C4-2B (cell line): ENCODE measurements around the gene CELSR1.

Experiments
- H3K27ac ChIP-seq: fragments of 450-650 bp; 2 replicates; pipeline ENCODE4 v1.5.1; 2017
- ZFX ChIP-seq: fragments of 450-650 bp; IDR thresholded peaks from 2 replicates; pipeline ENCODE4 v1.6.1; 2017
- TF ChIP-seq, protein P1 (sequence below): fragments of 450-650 bp; conservative IDR thresholded peaks from 2 replicates; pipeline ENCODE4 v1.5.1; 2017; ENCODE audit warnings: mild to moderate bottlenecking

CELSR1 gene

DNA sequence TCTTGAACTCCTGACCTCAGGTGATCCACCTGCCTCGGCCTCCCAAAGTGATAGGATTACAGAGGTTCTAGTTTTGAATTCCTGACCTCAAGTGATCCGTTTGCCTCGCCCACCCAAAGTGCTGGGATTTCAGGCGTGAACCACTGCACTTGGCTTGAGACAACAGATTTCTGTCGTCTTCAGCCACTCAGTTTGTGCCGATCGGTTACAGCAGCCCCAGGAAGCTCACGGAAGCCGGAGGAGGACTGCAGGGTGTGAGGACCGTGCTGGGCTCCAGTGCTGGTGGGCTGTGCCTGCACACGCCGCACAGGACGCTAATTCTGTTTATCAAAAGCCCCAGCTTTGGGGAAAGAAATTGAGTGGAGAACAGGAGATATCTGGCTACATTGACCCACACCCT lies 82.0 kb downstream of the CELSR1 start:
- H3K27ac ChIP-seq, result no peak overlapping the region
- no peak for TF ChIP-seq ZFX
- TF ChIP-seq, protein P1, sequence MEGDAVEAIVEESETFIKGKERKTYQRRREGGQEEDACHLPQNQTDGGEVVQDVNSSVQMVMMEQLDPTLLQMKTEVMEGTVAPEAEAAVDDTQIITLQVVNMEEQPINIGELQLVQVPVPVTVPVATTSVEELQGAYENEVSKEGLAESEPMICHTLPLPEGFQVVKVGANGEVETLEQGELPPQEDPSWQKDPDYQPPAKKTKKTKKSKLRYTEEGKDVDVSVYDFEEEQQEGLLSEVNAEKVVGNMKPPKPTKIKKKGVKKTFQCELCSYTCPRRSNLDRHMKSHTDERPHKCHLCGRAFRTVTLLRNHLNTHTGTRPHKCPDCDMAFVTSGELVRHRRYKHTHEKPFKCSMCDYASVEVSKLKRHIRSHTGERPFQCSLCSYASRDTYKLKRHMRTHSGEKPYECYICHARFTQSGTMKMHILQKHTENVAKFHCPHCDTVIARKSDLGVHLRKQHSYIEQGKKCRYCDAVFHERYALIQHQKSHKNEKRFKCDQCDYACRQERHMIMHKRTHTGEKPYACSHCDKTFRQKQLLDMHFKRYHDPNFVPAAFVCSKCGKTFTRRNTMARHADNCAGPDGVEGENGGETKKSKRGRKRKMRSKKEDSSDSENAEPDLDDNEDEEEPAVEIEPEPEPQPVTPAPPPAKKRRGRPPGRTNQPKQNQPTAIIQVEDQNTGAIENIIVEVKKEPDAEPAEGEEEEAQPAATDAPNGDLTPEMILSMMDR, result no peak

- TF ChIP-seq, protein P1, result no peak
- TF ChIP-seq ZFX, result no peak
- H3K27ac ChIP-seq, result no peak overlapping the region
Measured at GRCh38 chr22:46454504-46455269, 82.7 kb downstream of the CELSR1 start.

- H3K27ac ChIP-seq, result no peak overlapping the region
- TF ChIP-seq, protein P1, result no peak
- TF ChIP-seq ZFX, result no peak
Measured at GRCh38 chr22:46453829-46454503, 83.5 kb downstream of the CELSR1 start.

- no peak overlapping the region for H3K27ac ChIP-seq
- TF ChIP-seq, protein P1, result no peak
- no peak for TF ChIP-seq ZFX
Measured at GRCh38 chr22:46453006-46453828, 84.2 kb downstream of the CELSR1 start.

DNA sequence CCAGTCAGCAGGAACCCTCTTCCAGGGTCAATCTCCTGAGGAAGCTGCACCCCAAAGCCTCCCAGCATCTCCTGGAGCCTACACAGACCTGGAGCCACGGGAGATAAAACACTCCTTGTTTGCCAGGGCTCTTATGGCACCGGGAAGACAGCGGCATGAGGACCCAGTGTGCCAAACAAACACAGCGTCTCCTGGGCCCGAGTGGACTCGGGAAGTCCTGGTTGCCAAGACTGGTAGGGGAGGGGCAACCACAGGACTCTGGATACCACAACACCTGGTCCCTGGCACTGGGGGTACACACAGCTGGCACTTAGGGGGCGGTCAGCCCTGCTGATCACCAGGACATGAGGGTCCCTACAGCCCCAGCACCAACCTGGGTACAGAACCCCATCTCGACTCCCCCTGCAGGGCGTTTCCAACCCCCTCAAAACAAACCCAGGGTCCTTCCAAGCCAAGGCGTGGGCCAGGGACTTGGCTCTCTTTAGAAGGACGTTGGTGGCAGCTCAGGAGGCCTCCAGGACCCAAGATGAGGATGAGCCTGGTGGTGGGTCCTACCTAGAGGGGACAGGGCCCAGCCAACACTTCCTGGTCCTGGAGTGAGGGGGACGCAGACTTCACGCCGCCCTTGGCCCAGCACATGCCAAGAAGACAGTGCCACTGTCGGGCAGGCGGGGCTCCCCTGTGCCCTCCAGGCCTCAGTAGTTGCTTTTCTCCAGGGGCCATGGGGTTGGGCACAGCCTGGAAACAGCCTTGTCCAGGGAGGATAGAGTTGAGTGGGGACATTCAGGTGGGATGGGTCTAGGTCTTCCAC lies 85.0 kb downstream of the CELSR1 start:
- no peak for TF ChIP-seq ZFX
- TF ChIP-seq, protein P1, result no peak
- H3K27ac ChIP-seq, result no peak overlapping the region

- no peak for TF ChIP-seq ZFX
- TF ChIP-seq, protein P1, result no peak
- H3K27ac ChIP-seq, result no peak overlapping the region
Measured at GRCh38 chr22:46451741-46452140, 85.7 kb downstream of the CELSR1 start.
